Activated B cell treated with CpG ODN at 0.5 μM for 24 hours (primary cell): ENCODE results near the gene GRIA1. TPM values are rescaled to one million over a fixed set of nuclear protein-coding genes. Genes with fewer than 3 reads are reported as not detected.

Experiments
- ATAC-seq: fragments of 200-7000 bp; cut with Tn5 transposase; one replicate; pipeline ENCODE4 v1.10.0; 2021; ENCODE audit warnings: low read depth, mild to moderate bottlenecking, moderate library complexity
- CTCF ChIA-PET: fragments of 350-600 bp; sonication (Branson Sonifier 250); formaldehyde crosslinking; loops from one replicate; lab custom pipeline; 2021; ENCODE audit warnings: antibody characterized with exemption; lab: Charles Lee
- POLR2A ChIA-PET: fragments of 350-600 bp; sonication (Branson Sonifier 250); formaldehyde crosslinking; loops from one replicate; lab custom pipeline; 2021; ENCODE audit warnings: antibody characterized with exemption; lab: Charles Lee
- DNase-seq: peaks from one replicate; pipeline ENCODE4 v3.0.0; 2022
- H3K27ac Mint-ChIP-seq: one replicate; pipeline ENCODE4 v1.8.0; 2020; ENCODE audit warnings: mixed read lengths
- H3K27me3 Mint-ChIP-seq: one replicate; pipeline ENCODE4 v1.8.0; 2021; ENCODE audit warnings: mixed read lengths
- H3K36me3 Mint-ChIP-seq: one replicate; pipeline ENCODE4 v1.8.0; 2021; ENCODE audit warnings: low read depth, mixed read lengths
- H3K4me1 Mint-ChIP-seq: one replicate; pipeline ENCODE4 v1.8.0; 2021; ENCODE audit warnings: mixed read lengths
- H3K4me3 Mint-ChIP-seq: one replicate; pipeline ENCODE4 v1.8.0; 2020; ENCODE audit warnings: mild to moderate bottlenecking, mixed read lengths
- H3K9me3 Mint-ChIP-seq: one replicate; pipeline ENCODE4 v1.8.0; 2020; ENCODE audit warnings: mixed read lengths
- intact Hi-C: fragments of 100-400 bp; cut with micrococcal nuclease; formaldehyde crosslinking; loops from one replicate; pipeline ENCODE4 v1.15.1; 2024
- total RNA-seq: library from RNA; stranded (reverse); gene quantifications from 2 replicates; pipeline ENCODE4 v1.2.3, GENCODE V29; 2022
- TF ChIP-seq, protein P1 (sequence below): fragments of 200-600 bp; IDR thresholded peaks from one replicate; pipeline ENCODE4 v1.8.0; 2022; ENCODE audit warnings: antibody characterized with exemption, mild to moderate bottlenecking

The GRIA1 gene
- total RNA-seq, 1 donor from 2014 or later: not detected

DNA sequence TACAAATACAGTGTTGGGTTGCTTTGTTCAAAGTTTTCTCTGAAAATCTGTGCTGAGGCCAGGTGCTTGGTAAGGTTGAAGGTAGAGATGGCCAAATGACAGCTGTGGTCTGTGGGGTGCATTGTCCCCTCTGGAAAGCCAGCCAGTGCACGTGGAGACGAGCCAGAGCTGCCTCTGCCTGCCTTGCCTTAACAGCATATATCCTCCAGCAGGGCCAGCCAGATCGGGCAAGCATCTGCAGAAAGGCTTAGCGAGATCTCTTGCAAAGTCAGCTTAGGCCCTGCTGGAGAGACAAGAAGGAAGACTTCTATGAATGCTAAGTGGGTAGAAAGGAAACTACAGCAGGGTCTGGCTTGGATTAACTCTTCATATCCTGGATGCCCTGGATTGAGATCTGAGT is 49.5 kb downstream of the GRIA1 start:
- no peaks in the 10 kb centered on the region for H3K27me3 Mint-ChIP-seq
- no peaks in the 10 kb centered on the region for H3K36me3 Mint-ChIP-seq
- intact Hi-C loops: no loop called here
- no peaks in the 10 kb centered on the region for H3K4me1 Mint-ChIP-seq
- ChIA-PET POLR2A (no interaction called here), CTCF (no interaction called here)
- no peak for DNase-seq
- H3K4me3 Mint-ChIP-seq: no peak overlapping the region
- no peak for ATAC-seq
- H3K9me3 Mint-ChIP-seq: peaks cover 2% of the 10 kb centered on the region
- TF ChIP-seq, protein P1, sequence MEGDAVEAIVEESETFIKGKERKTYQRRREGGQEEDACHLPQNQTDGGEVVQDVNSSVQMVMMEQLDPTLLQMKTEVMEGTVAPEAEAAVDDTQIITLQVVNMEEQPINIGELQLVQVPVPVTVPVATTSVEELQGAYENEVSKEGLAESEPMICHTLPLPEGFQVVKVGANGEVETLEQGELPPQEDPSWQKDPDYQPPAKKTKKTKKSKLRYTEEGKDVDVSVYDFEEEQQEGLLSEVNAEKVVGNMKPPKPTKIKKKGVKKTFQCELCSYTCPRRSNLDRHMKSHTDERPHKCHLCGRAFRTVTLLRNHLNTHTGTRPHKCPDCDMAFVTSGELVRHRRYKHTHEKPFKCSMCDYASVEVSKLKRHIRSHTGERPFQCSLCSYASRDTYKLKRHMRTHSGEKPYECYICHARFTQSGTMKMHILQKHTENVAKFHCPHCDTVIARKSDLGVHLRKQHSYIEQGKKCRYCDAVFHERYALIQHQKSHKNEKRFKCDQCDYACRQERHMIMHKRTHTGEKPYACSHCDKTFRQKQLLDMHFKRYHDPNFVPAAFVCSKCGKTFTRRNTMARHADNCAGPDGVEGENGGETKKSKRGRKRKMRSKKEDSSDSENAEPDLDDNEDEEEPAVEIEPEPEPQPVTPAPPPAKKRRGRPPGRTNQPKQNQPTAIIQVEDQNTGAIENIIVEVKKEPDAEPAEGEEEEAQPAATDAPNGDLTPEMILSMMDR: no peak
- no peak overlapping the region for H3K27ac Mint-ChIP-seq

DNA sequence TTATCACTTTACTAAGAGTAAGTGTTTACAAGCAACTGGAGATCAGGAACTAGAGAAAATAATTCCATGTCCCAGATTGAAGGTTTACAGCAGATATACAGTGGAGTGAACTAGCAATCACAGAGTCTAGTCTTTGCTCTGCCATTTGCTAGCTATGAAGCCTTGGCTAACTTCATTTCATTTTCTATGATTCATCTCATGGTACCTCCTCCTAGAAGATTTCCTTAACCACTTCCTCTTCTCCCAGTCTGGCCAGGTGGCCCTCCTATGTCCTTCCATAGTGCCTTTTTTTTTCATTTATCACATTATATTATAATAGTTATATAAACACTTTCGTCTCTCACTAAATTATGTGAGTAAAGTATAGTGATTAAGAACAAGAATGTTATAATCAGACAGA is 52.1 kb downstream of the GRIA1 start:
- CTCF ChIA-PET: no interaction called here
- H3K4me1 Mint-ChIP-seq: no peaks in the 10 kb centered on the region
- POLR2A ChIA-PET: no interaction called here
- no peaks in the 10 kb centered on the region for H3K36me3 Mint-ChIP-seq
- ATAC-seq: no peak
- no peak for DNase-seq
- TF ChIP-seq, protein P1: no peak
- no peak overlapping the region for H3K27ac Mint-ChIP-seq
- no peaks in the 10 kb centered on the region for H3K27me3 Mint-ChIP-seq
- peaks cover 2% of the 10 kb centered on the region for H3K9me3 Mint-ChIP-seq
- no peak overlapping the region for H3K4me3 Mint-ChIP-seq
- intact Hi-C loops: no loop called here

DNA sequence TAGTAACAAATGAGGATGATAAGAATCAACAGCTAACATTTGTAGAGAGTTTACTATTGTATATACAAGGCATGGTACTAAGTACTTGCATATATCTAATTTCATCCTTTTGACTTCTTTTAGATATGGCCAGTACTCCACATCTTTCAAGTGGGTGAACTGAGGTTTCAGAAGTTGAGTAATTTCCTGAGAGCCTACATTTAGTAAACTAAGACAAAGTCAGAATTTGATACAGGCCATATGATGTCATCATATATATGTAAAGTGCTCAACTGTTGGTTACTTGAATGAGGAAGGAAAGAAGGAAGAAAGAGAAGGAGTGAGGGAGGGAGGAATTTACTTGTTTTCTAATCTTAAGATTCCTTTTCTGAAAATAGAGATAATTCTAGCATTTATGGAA is 52.8 kb downstream of the GRIA1 start:
- Mint-ChIP-seq H3K4me1 (no peaks in the 10 kb centered on the region), H3K9me3 (peaks cover 2% of the 10 kb centered on the region), H3K27me3 (no peaks in the 10 kb centered on the region), H3K4me3 (no peak overlapping the region), H3K36me3 (no peaks in the 10 kb centered on the region), H3K27ac (no peak overlapping the region)
- ATAC-seq (no peak), DNase-seq (no peak)
- TF ChIP-seq, protein P1: no peak
- POLR2A ChIA-PET: no interaction called here
- intact Hi-C loops: no loop called here
- CTCF ChIA-PET: no interaction called here

DNA sequence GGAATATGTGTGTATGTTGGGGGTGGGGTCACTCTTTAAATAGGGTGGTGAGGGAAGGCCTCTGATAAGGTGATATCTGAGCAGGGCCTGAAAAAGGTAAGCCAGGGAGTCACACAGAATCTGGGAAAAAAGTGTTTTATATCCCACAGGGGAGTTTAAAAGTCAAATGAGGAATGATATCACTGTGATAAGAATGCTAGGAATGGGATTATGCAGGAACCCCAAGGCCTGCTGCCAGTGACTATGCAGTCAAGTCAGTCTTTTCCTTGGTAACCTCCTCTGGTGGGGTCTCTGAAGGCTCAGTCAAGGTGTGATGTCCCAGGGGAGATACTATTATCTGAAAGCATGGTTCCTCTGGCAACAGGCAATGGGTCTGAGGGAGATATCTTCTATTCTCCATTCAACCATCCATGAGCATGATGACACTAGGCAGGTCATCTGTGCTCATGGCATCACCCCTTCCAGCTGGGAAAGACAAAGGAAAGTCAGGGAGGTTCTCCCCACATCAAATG is 53.5 kb downstream of the GRIA1 start:
- H3K36me3 Mint-ChIP-seq: no peaks in the 10 kb centered on the region
- no peak overlapping the region for H3K4me3 Mint-ChIP-seq
- POLR2A ChIA-PET: no interaction called here
- peaks cover 2% of the 10 kb centered on the region for H3K9me3 Mint-ChIP-seq
- TF ChIP-seq, protein P1: no peak
- no peaks in the 10 kb centered on the region for H3K4me1 Mint-ChIP-seq
- intact Hi-C loops: no loop called here
- CTCF ChIA-PET: no interaction called here
- H3K27me3 Mint-ChIP-seq: no peaks in the 10 kb centered on the region
- ATAC-seq (no peak), DNase-seq (no peak)
- H3K27ac Mint-ChIP-seq: no peak overlapping the region

DNA sequence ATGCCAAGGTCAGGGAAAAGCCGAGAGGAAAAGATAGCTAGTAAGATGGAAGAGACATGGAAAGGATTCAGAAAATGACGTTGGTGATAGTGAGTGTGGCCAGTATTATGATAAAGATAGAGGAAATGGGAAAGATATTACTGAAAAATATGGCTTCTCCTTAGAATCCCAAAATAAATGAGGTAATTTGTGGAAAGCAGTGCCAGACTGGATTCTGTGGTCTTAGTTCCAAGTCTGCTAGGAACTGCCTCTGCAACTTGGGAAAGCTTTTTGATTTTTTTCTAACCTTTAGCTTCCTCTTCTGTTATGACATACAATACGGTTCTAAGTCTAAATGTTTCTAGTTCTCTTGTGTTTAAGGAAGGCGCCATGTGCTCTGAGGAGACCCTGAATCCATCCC is 54.2 kb downstream of the GRIA1 start:
- TF ChIP-seq, protein P1: no peak
- no peak overlapping the region for H3K27ac Mint-ChIP-seq
- no peaks in the 10 kb centered on the region for H3K36me3 Mint-ChIP-seq
- no peak overlapping the region for H3K4me3 Mint-ChIP-seq
- ATAC-seq (no peak), DNase-seq (no peak)
- intact Hi-C loops: no loop called here
- CTCF ChIA-PET: no interaction called here
- peaks cover 2% of the 10 kb centered on the region for H3K9me3 Mint-ChIP-seq
- H3K27me3 Mint-ChIP-seq: no peaks in the 10 kb centered on the region
- H3K4me1 Mint-ChIP-seq: no peaks in the 10 kb centered on the region
- POLR2A ChIA-PET: no interaction called here
